HepG2 (cell line): ENCODE results near the gene CAPN10. TPM values are rescaled to one million over a fixed set of nuclear protein-coding genes. Genes with fewer than 3 reads are reported as not detected.

Experiments used
- ATAC-seq: fragments of 200-7000 bp; cut with Tn5 transposase; 3 replicates; pipeline ENCODE4 v1.9.1; 2020; ENCODE audit warnings: mild to moderate bottlenecking, moderate library complexity
- BruUV-seq: library from RNA; stranded (reverse); fragments of 400-500 nt; replicated peaks from 2 replicates; lab custom pipeline; 2021; lab: Mats Ljungman, UMichigan
- CTCF ChIA-PET: fragments of 300-600 bp; formaldehyde crosslinking; extraction: SDS; loops from one replicate; lab custom pipeline; 2021; ENCODE audit warnings: low total read pairs, inconsistent platforms, low intra/inter-chr PET ratio; lab: Yijun Ruan, JAX
- POLR2A ChIA-PET: fragments of 350-600 bp; sonication (Branson Sonifier 250); formaldehyde crosslinking; loops from one replicate; lab custom pipeline; 2020; ENCODE audit warnings: antibody characterized with exemption, inconsistent platforms; lab: Yijun Ruan, JAX
- DNase-seq: peaks from one replicate; pipeline ENCODE4 v3.0.0-alpha.2; 2015; ENCODE audit warnings: low spot score
- FAIRE-seq: peaks from 3 replicates; lab custom pipeline; 2011; peaks lifted over from hg19 to GRCh38; lab: Jason Lieb, UNC
- H2AFZ ChIP-seq: one replicate; pipeline ENCODE4 v1.6.1; 2011; ENCODE audit warnings: low read length, inconsistent platforms
- H3K27ac ChIP-seq: fragments of 300-600 bp; 3 replicates; pipeline ENCODE4 v1.8.0; 2011; ENCODE audit warnings: mixed run types, mild to moderate bottlenecking, mixed read lengths, low read length, inconsistent platforms; ENCODE audit not compliant: insufficient read depth; ENCODE audit errors: extremely low read length
- H3K27me3 ChIP-seq, 2 experiments: fragments of 200-600 bp in 1 of 2; 2 replicates in 1 of 2; 3 replicates in 1 of 2; pipeline versions ENCODE4 v1.6.0 to v1.8.0; 2011; ENCODE audit warnings: low read length in 2 of 2, mild to moderate bottlenecking in 2 of 2, moderate library complexity in 2 of 2, inconsistent platforms in 1 of 2; ENCODE audit not compliant: insufficient read depth in 2 of 2, control insufficient read depth in 1 of 2
- H3K36me3 ChIP-seq, 2 experiments: fragments of 200-600 bp in 1 of 2; replicated peaks in 1 of 2; 2 replicates in 1 of 2; 3 replicates in 1 of 2; pipeline versions ENCODE4 v1.5.1 to v1.8.0; 2011; ENCODE audit warnings: low read length in 2 of 2, inconsistent platforms in 1 of 2; ENCODE audit not compliant: insufficient read depth in 2 of 2, control insufficient read depth in 1 of 2
- H3K4me1 ChIP-seq: 2 replicates; pipeline ENCODE4 v1.5.1; 2012; ENCODE audit warnings: low read length, inconsistent platforms; ENCODE audit not compliant: insufficient read depth
- H3K4me2 ChIP-seq: 2 replicates; pipeline ENCODE4 v1.6.0; 2011; ENCODE audit warnings: low read depth, low read length, inconsistent platforms
- H3K4me3 ChIP-seq, 3 experiments: fragments of 200-600 bp in 1 of 3; sonication (generic), shearing (Covaris generic) in 1 of 3; replicated peaks in 1 of 3; 2 replicates each; pipeline ENCODE4 v1.5.1; 2011 to 2016; ENCODE audit warnings: low read length in 3 of 3, inconsistent platforms in 2 of 3, low read depth in 2 of 3, mild to moderate bottlenecking in 2 of 3, control low read depth in 1 of 3, mixed read lengths in 1 of 3; ENCODE audit not compliant: insufficient read depth in 1 of 3
- H3K79me2 ChIP-seq: one replicate; pipeline ENCODE4 v1.6.1; 2011; ENCODE audit warnings: low read length, inconsistent platforms; ENCODE audit not compliant: insufficient read depth
- H3K9ac ChIP-seq: 2 replicates; pipeline ENCODE4 v1.6.0; 2011; ENCODE audit warnings: mild to moderate bottlenecking, low read depth, low read length, inconsistent platforms; ENCODE audit not compliant: insufficient read depth
- H3K9me3 ChIP-seq: 2 replicates; pipeline ENCODE4 v1.5.1; 2012; ENCODE audit warnings: mild to moderate bottlenecking, low read length
- H4K20me1 ChIP-seq: 2 replicates; pipeline ENCODE4 v1.6.0; 2011; ENCODE audit warnings: inconsistent platforms, mild to moderate bottlenecking, low read length, moderate library complexity; ENCODE audit not compliant: insufficient read depth
- FOSL1 ChIP-seq: sonication (generic); formaldehyde crosslinking; IDR thresholded peaks from 2 replicates; pipeline ENCODE4 v1.9.0; 2021; ENCODE audit warnings: missing genetic modification reagents, borderline replicate concordance
- IKZF1 ChIP-seq: fragments of 450-650 bp; IDR thresholded peaks from 2 replicates; pipeline ENCODE4 v1.7.1; 2016
- NFKB2 ChIP-seq: sonication (generic); formaldehyde crosslinking; IDR thresholded peaks from 2 replicates; pipeline ENCODE4 v1.4.0; 2020; ENCODE audit warnings: missing genetic modification reagents, borderline replicate concordance
- ZBTB34 ChIP-seq: sonication (generic); formaldehyde crosslinking; IDR thresholded peaks from 2 replicates; pipeline ENCODE4 v1.8.0; 2022; ENCODE audit warnings: mild to moderate bottlenecking, missing genetic modification reagents
- ZFAT ChIP-seq: sonication (generic); formaldehyde crosslinking; conservative IDR thresholded peaks from 2 replicates; pipeline ENCODE4 v1.8.1; 2023; ENCODE audit warnings: missing genetic modification reagents, inconsistent platforms
- ZFP91 ChIP-seq: sonication (generic); formaldehyde crosslinking; IDR thresholded peaks from 2 replicates; pipeline ENCODE4 v1.9.0; 2022; ENCODE audit warnings: missing genetic modification reagents, mild to moderate bottlenecking, borderline replicate concordance
- ZFY ChIP-seq: sonication (generic); formaldehyde crosslinking; IDR thresholded peaks from 2 replicates; pipeline ENCODE4 v1.4.0; 2020; ENCODE audit warnings: missing genetic modification reagents
- ZHX1 ChIP-seq: sonication (generic); formaldehyde crosslinking; IDR thresholded peaks from 2 replicates; pipeline ENCODE4 v1.8.1; 2022; ENCODE audit warnings: low read depth, mild to moderate bottlenecking, missing genetic modification reagents
- ZNF253 ChIP-seq: sonication (generic); formaldehyde crosslinking; IDR thresholded peaks from 2 replicates; pipeline ENCODE4 v1.8.0; 2022; ENCODE audit warnings: mild to moderate bottlenecking, missing genetic modification reagents, borderline replicate concordance
- ZNF572 ChIP-seq: sonication (generic); formaldehyde crosslinking; IDR thresholded peaks from 2 replicates; pipeline ENCODE4 v1.5.1; 2020; ENCODE audit warnings: mild to moderate bottlenecking, missing genetic modification reagents
- ZNF737 ChIP-seq: sonication (generic); formaldehyde crosslinking; IDR thresholded peaks from 2 replicates; pipeline ENCODE4 v1.5.0; 2020; ENCODE audit warnings: missing genetic modification reagents, mild to moderate bottlenecking, borderline replicate concordance
- ZSCAN25 ChIP-seq: sonication (generic); formaldehyde crosslinking; IDR thresholded peaks from 2 replicates; pipeline ENCODE4 v1.8.0; 2022; ENCODE audit warnings: mild to moderate bottlenecking, missing genetic modification reagents
- WGBS: methylation state at CpG from one replicate; pipeline ENCODE4 v1.1.6; 2017; ENCODE audit warnings: low lambda C conversion rate; 5-methylcytosine and 5-hydroxymethylcytosine counted together
- in situ Hi-C: cut with HindIII; loops from 2 replicates; pipeline ENCODE4 v1.10.0; 2017; ENCODE audit warnings: low pct_unique_long_range_greater_than_20kb; ENCODE audit not compliant: extremely low pct_ligation_motif_present
- intact Hi-C: fragments of 100-400 bp; cut with micrococcal nuclease; formaldehyde crosslinking; loops from one replicate; pipeline ENCODE4 v1.10.0; 2022; ENCODE audit not compliant: unreplicated experiment
- polyA plus RNA-seq, 8 experiments: library from polyadenylated mRNA; depleted of rRNA in 3 of 8; stranded (reverse) in 7 of 8; unstranded in 1 of 8; fragments of >200 nt; fragmentation: Illumina TruSeq in 4 of 8; extraction: Trizol in 4 of 8; gene quantifications; 2 replicates each; pipeline versions ENCODE4 v1.2.1 to v1.2.3, GENCODE V29; 2011 to 2016; ENCODE audit warnings: low read depth in 4 of 8, missing spikeins in 1 of 8, mixed read lengths in 1 of 8; ENCODE audit not compliant: insufficient read depth in 1 of 8
- total RNA-seq, 5 experiments: library from RNA; depleted of rRNA; stranded (reverse); fragments of >200 nt; fragmentation: Illumina TruSeq; extraction: Trizol; gene quantifications; 2 replicates each; pipeline ENCODE4 v1.2.3, GENCODE V29; 2016; ENCODE audit warnings: low read depth in 1 of 5
- TF ChIP-seq, protein P1 (sequence below): IDR thresholded peaks from 2 replicates; pipeline ENCODE4 v1.6.1; 2016; ENCODE audit warnings: mild to moderate bottlenecking, missing biosample characterization, missing genetic modification reagents

The CAPN10 gene
- total and polyA plus RNA-seq, 2 of the 13 experiments (the other 11 are each of a cell fraction or from before 2014, with no cell fraction given) = 27.6 to 32.4 TPM

GRCh38 chr2:240605867-240606743, 19.6 kb downstream of the CAPN10 start:
- H3K36me3 ChIP-seq = peaks cover 1 to 3% of the 10 kb centered on the region in 2 experiments; a peak in 2 of 5 replicates
- no peaks in the 10 kb centered on the region for H3K27me3 ChIP-seq
- in situ Hi-C loops (no loop called here), intact Hi-C loops (loop anchor here (10.0 kb wide), 1 partner anchor 229 kb away; no protein-coding TSS in a partner anchor)
- H3K9me3 ChIP-seq = no peaks in the 10 kb centered on the region
- POLR2A ChIA-PET = interaction anchor here (0.6 to 9.7 kb wide), 11 partner anchors 10 to 132 kb away, joined by 3 to 147 read pairs (median 12); partner anchors contain the start of genes CAPN10, DUSP28, GPR35 and RNPEPL1
- H2AFZ ChIP-seq = no peak overlapping the region
- CTCF ChIA-PET = interaction anchor here (1.6 kb wide), 1 partner anchor 26 kb away, joined by 7 read pairs; no protein-coding TSS in a partner anchor
- H3K27ac ChIP-seq = peak overlapping the region; percentile 91
- H4K20me1 ChIP-seq = 0 out of 2 replicates have a peak, but pooled peaks cover 7% of the 10 kb centered on the region
- H3K4me1 ChIP-seq = peaks cover 80% of the 10 kb centered on the region
- ATAC-seq (peak; percentile 11), FAIRE-seq (no peak), DNase-seq (no peak)
- H3K4me2 ChIP-seq = peak overlapping the region; percentile 91
- no TSS peak for BruUV-seq
- peak overlapping the region; percentile 66 to 74 (median 68) for H3K4me3 ChIP-seq
- 41% methylated on average over 9 of the region's 12 CpGs for WGBS
- H3K79me2 ChIP-seq = peaks cover 55% of the 10 kb centered on the region
- H3K9ac ChIP-seq = peak overlapping the region; percentile 78
- TF ChIP-seq ZHX1 (CRISPR knock-in tag) (0 out of 2 replicates have a peak, but pooled peaks have one; percentile 13), ZFAT (CRISPR knock-in tag) (no peak), IKZF1 (no peak), ZFP91 (CRISPR knock-in tag) (peak; percentile 39), ZFY (CRISPR knock-in tag) (peak; percentile 15), FOSL1 (CRISPR knock-in tag) (no peak), ZNF572 (CRISPR knock-in tag) (0 out of 2 replicates have a peak, but pooled peaks have one; percentile 50), NFKB2 (CRISPR knock-in tag) (peak; percentile 54; the same call in 1 of the 2 replicates), ZNF253 (CRISPR knock-in tag) (peak; percentile 79; the same call in 1 of the 2 replicates), ZNF737 (CRISPR knock-in tag) (no peak), ZSCAN25 (CRISPR knock-in tag) (0 out of 2 replicates have a peak, but pooled peaks have one; percentile 14), ZBTB34 (CRISPR knock-in tag) (0 out of 2 replicates have a peak, but pooled peaks have one; percentile 30)
- TF ChIP-seq, protein P1, sequence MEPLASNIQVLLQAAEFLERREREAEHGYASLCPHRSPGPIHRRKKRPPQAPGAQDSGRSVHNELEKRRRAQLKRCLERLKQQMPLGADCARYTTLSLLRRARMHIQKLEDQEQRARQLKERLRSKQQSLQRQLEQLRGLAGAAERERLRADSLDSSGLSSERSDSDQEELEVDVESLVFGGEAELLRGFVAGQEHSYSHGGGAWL (CRISPR knock-in tag) = 0 out of 2 replicates have a peak, but pooled peaks have one; percentile 23
